ENCODE measurements around the gene THRB.

THRB gene

GRCh38 chr3:24263069-24263668 is 231.5 kb downstream of the THRB start:
- DNase-seq = no peak

- DNase-seq = no peak
Measured at GRCh38 chr3:24261521-24261920, 233.1 kb downstream of the THRB start.

GRCh38 chr3:24259901-24260512 is 234.6 kb downstream of the THRB start:
- no peak for DNase-seq

GRCh38 chr3:24258727-24259600 is 235.7 kb downstream of the THRB start:
- DNase-seq = no peak

DNA sequence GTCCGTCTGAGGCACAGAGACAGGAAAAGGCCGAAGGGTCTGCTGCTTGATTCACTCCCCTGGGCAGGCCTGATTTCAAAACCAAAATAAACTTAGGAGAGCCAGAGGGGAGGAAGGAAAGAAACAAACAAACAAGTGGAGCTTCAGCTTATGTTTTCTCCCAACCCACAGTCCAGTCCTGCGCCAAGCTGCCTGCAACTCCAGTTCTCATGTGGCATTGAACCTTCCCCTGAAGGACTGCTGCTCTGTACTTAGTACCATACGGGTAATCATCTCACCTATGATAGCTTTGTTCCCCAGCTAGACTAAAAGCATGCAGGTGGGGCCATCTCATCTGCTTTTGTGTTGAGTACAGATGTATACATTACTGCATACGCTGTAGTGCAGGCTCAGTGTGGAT is 236.4 kb downstream of the THRB start:
- DNase-seq = no peak

DNA sequence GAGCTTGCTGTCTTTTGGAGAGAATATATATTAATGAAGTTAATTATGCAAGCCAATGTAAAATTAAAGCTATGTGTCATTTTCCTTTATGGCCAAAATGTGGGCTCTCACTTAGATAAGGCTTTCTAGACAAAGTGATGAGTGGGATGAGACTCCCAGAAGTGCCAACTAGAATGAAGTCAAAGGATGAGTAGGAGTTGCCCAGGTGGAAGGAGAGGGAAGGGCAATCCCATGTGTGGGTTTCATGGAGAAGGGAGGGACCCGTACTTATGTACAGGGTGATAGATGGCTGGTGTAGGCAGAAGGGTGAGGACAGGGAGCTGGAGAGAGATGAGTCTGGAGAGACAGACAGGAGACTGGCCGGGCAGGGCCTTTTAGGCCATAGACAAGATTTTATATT is 239.2 kb downstream of the THRB start:
- DNase-seq = no peak

DNA sequence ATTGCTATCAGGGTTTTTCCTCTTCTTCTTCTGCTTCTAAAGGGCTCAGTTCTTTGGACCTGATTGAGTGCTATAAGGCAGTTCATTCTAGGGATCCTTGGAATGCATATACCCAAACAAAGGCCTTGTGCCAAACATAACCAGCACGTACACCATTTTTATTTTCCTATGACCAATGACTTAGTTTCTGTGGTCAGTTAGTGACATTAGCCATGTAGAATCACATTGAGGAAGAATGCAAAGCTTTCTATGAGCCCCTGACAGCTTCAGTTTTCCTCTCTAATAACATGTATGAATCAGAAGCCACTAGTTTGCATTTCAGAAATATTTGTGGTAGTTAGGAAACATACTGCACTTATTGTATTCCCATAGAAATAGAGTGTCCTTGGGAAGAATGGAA is 240.0 kb downstream of the THRB start:
- no peak for DNase-seq

DNA sequence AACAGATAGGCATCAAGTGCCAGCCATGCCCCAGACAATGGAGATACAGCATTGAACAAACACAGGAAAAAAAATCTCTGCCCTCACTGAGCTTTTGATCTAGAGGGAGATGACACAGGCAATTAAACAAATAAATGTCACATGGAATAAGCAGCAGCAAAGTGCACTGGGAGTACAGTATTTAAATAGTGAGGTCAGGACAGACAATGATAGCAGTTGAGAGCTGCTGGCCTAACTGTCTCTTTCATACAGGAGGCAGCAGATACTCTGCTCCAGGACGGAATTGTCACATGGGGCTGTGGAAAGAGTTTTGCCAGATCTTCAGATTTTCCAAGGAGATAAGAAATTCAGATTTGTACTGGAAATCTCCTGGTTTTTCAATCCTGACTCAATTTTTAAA is 241.3 kb downstream of the THRB start:
- no peak for DNase-seq

DNA sequence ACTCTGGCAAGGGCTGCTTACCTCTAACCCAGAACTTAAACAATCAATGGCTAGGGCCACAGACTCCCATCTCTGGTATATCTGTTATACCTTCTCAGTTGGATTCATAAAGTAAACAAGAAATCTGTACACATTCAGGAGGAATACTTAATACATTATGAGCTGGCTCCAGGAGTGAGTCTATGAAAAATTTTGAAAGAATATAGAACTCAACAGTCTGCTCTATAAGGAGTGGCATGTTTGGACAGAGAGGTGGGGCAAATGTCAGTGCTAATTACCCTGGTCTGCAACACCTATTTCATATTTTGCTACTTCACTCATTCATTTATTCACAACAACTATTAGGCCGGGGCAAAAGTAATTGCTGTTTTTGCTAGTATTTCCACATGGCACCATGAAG is 245.1 kb downstream of the THRB start:
- no peak for DNase-seq

- no peak for DNase-seq
Measured at GRCh38 chr3:24245056-24245455, 249.6 kb downstream of the THRB start.

DNA sequence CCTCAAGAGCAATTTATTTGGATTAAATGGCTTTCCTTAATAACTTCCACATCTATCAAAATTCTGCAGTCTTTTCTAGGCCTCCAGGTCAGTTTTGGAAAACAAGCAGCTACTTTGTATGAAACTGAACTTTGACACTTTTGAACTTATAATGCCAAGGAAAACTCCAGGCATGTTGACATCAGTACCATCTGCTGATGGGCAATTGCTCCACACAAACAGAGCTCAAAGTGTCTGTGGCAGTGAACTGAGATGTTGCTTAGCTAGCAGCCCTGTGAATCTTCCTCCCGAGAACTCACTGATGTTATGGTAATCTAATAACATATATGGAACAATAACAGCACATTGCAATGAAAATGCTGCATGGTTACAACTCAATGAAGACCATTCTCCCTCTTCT is 250.2 kb downstream of the THRB start:
- DNase-seq = no peak

DNA sequence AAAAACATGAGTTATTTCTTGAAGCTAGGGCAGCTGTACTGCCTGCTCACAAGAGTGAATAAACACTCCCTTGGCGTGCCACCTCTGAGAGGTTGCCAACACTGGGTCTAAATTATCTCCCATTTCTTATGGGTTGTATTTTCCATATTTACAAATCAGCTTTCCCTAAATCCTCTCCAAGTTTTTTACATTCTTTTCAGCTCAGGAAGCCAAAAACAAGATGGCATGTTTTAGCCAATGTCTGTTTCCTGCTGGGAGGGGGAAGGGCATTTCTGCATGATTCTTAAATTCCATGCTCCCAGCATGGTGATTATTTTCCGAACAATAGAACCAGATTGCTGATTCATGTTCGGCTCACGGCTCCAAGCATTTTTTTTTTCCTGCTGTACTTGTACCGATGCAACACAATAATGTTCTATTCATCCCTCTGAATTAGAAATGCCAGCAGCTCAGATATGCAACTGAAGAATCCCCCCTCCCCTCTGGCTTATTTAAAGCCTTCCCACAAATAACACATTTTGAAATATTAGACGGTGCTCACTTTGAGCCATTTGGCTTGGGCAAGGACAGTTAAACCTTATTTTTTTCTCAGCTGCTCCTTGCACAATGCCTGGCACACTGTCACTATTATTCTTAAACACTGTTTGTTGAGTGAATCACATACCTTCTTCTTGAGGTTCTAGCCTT is 252.5 kb downstream of the THRB start:
- DNase-seq = no peak

DNA sequence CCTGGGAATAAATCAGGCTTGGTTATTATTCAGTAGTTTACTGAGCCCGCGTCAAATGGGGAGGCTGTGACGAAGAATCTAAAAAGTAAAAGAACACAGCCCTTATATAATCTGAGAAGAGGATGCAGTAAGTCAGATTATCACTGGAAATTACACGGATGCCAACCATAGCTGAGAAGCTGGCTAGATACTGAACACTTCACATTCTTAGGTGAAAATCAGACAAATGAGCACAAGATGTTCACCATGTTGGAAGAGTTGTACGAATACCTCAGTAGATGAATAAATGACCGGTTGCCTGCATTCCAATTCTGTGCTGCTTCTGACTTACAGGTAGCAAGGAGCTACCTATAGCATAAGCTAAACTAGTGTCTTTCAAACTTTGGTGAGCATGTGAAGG is 254.3 kb downstream of the THRB start:
- no peak for DNase-seq

DNA sequence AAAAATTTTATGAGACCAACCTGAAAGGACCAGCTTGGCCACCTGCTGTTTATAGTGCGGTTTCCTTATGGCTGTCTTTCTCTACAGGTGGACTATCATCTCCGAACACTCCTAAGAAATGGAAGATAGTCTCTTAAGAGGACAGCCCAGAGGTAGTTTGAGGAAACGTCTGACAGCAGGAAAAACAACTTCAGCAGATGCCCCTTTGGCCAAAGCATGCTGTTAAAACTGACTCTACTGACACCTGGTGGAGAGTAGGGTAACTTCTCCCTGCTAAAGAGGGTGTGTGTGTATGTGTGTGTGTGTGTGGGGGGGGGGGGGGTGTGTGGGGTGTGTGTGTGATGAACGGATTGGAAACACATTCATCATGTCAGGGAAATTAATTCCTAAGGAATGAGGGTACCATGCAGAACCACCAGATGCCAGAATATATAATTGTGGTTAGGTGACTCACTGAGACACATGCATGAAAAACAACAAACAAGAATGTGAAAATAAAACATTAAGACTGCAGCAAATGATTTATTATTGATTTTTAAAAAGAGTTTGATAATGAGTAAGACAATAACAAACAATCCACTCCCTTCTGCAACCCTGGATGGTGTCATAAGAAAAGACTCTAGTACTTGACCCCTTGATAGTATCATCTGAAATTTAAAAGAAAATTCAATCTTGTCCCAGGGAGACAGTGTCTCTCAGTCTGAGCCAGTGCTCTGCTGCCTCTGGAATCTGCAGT is 256.5 kb downstream of the THRB start:
- DNase-seq = peak; percentile 54 to 74 (median 66)

GRCh38 chr3:24235121-24235520 is 259.5 kb downstream of the THRB start:
- no peak for DNase-seq

DNA sequence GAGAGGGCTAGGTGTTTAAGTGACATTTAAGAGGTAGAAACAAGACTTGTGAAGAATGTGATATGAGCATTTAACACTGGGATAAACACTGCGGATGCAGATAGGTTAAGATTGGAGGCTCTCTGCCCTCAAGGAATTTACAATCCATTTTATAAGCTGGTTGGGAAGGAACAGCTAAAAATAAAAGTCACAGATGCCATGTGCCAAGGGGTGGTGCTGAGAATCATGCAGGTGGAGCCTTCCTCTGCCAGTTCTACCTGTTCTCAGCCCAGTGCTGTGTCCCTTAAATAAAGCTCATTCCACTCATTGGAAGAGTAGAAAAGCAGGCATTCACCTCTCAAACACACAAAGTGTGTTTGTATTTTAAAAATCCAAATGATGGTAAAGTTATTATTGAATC is 261.9 kb downstream of the THRB start:
- no peak for DNase-seq

DNA sequence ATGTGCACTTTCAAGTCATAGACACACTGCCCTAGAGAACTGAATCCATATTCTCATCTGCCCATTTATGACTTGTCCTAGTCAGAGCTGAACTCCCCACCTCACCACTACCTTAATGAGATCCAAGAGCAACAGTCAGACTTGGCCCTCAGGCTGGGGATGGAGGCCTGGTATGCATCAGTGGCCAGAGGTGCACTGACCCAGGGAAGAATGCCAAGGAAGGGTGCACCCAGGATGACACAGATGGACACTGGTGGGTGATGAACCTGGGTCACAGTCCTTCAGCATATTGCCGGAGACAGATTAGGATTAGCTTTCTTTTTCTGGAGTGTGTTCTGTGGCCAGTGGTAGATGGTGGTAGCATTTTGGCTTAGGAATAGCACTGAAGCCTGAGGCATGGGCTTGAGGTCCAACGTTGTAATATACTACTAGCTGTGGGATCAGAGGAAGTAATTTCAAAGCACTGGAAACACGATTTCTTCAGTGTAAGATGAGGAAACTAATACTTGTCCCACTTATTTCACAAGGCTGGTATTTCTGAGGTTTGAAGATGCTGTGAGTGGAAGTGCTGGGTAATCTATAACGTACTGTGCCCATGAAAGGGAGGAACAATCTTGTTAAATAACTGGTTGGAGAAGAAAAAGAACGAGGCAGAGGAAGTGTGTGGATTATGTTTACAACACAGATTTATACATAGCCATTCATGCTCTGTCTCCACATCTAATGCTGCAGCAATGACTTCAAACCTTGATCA is 265.0 kb downstream of the THRB start:
- DNase-seq = peak in 3 of 4 experiments; percentile 12 to 22 (median 14)

DNA sequence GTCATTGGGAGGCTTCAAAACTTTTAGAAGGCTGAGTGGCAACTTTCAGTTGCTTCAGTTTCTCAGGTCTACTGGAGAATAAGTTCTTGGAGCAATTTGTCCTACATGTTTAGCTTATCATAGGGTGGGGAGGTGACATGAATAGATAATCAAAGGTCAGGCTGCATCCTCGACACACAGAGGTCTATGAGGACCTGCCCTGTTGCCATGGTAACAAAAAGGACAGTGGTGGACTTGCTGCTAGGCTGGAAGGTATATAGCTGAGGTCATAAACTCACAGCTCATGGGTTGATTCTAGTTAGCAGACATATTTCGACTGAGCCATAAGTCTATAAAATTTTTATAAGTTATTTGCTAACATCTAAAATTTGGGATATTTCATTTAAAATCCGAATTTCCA is 267.0 kb downstream of the THRB start:
- DNase-seq = no peak

GRCh38 chr3:24226397-24226796 is 268.3 kb downstream of the THRB start:
- DNase-seq = no peak

DNA sequence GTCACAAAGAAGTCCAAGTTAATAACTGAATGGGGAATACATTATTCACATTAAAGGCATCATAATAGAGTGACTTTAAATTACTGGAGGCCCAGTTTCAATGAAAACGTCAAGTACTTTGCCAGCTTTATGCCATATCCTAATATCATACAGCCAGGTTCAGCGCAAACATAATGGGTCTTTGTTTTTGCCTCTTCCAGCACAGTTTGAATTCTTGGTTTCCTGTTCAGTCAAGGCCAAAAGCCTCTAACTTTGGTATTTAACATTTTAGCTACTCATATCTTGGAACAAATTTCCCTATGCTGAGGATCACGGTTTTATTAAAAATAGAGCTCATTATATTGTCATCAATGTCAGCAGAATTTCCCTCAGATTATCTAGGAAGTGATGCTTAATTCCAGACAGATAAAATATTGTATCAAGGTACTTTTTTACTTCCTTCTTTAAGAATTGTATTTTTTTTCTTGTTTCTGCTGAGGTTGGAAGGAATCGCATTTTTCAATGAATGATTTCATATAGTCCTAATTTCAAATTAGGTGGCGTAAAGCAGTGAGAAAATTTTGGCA is 269.2 kb downstream of the THRB start:
- DNase-seq = no peak

- DNase-seq = peak in 1 of 4 experiments; percentile 10
Measured at GRCh38 chr3:24224666-24225384, 269.8 kb downstream of the THRB start.

All from suppressor macrophage (primary cell).